ENCODE data around the gene MAN2A2. TPM values are rescaled to one million over a fixed set of nuclear protein-coding genes. Genes with fewer than 3 reads are reported as not detected.

MAN2A2 gene
- total and polyA plus RNA-seq, 9 of the 15 experiments (the other 6 are each of a cell fraction or from before 2014, with no cell fraction given), result 7.3 to 151 (median 43.4) TPM

DNA sequence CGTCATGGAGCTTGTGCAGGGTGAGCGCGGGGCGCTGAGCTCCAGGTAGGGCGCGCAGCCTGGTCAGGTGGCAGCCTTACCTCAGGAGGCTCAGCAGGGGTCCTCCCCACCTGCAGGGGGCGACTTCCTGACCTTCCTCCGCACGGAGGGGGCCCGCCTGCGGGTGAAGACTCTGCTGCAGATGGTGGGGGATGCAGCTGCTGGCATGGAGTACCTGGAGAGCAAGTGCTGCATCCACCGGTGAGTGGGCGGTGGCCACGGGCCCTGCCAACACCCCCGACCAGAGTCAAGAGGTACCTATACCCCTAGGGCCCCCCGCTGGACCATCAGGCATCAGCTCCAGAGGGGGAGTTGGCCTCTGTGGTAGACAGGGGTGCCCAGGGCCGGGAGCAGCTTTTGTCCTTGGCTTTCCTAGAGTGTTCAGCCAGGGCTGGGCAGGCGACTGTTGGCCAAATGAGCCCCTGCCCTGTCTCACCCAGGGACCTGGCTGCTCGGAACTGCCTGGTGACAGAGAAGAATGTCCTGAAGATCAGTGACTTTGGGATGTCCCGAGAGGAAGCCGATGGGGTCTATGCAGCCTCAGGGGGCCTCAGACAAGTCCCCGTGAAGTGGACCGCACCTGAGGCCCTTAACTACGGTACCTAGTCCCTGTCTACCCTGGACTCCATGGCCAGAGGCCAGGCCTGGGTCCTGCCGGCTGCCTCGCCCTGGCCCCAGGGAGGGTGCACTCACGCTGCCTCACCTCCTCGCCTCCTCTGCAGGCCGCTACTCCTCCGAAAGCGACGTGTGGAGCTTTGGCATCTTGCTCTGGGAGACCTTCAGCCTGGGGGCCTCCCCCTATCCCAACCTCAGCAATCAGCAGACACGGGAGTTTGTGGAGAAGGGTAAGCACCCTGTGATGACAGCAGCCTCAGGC is 9.7 kb upstream of the MAN2A2 start (continued):
- TF ChIP-seq ZBTB33 (CRISPR knock-in tag; IDR thresholded peaks at IDR 0.05), result peak; percentile 73

DNA sequence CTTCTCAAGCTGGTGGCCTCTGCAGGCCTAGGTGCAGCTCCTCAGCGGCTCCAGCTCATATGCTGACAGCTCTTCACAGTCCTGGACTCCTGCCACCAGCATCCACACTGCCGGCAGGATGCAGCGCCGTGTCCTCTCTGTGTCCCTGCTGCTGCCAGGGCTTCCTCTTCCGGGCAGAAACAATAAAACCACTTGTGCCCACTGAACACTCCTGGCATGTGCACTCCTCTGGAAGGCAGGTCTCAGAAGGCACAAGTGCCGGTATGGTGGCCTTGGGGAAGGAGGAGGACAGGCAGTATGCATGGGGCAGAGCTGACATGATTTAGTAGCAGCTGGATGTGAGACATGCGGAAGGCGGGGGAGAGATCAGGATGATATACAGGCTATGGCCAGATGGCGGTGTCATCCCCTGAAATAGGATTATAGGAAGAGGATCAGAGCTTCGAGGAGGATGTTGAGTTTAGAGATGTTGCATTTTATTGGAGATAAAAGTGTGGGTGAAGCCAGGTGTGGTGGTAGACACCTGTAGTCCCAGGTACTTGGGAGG is 7.5 kb upstream of the MAN2A2 start:
- DNase-seq (ENCODE audit: extremely low read depth in 1 of 4, low spot score in 3 of 4) (peak; percentile 48 to 84 (median 68)), FAIRE-seq (peak; percentile 98), ATAC-seq (peak; percentile 90)
- Histone ChIP-seq H3K36me3 (ENCODE audit: control insufficient read depth, insufficient read depth, low read length) (no peaks in the 10 kb centered on the region; the same call in 2 of the 3 replicates), H3K9ac (ENCODE audit: insufficient read depth in 1 of 2, low read depth in 2 of 2, low read length in 2 of 2) (peak overlapping the region in 1 of 2 experiments; percentile 49; a peak in 1 of 4 replicates), H3K27me3 (ENCODE audit: control insufficient read depth in 2 of 2, insufficient read depth in 2 of 2, low read length in 2 of 2) (no peaks in the 10 kb centered on the region), H4K20me1 (replicated peaks; ENCODE audit: control insufficient read depth, insufficient read depth, low read length) (no peaks in the 10 kb centered on the region), H3K4me3 (no peak overlapping the region), H2AFZ (ENCODE audit: low read depth, low read length) (peak overlapping the region; percentile 82), H3K4me1 (replicated peaks in 1 of 2; ENCODE audit: control insufficient read depth in 2 of 2, insufficient read depth in 2 of 2, low read length in 2 of 2) (peaks cover 25 to 55% of the 10 kb centered on the region in 2 experiments), H3K9me1 (ENCODE audit: control insufficient read depth, insufficient read depth, low read length) (no peaks in the 10 kb centered on the region), H3K4me2 (ENCODE audit: insufficient read depth, low read length) (peak overlapping the region; percentile 9; the same call in 1 of the 2 replicates), H3K9me3 (replicated peaks; ENCODE audit: control insufficient read depth, insufficient read depth, low read depth, low read length) (no peaks in the 10 kb centered on the region), H3K79me2 (ENCODE audit: control insufficient read depth, insufficient read depth, low read length) (no peaks in the 10 kb centered on the region; the same call in 2 of the 3 replicates), H3K27ac (ENCODE audit: extremely low read depth, low read depth, low read length) (peak overlapping the region; percentile 20; the same call in 1 of the 3 replicates)
- POLR2A ChIA-PET, result interaction anchor here (0.5 to 3.0 kb wide), 8 partner anchors 8 to 343 kb away, joined by 3 to 11 read pairs (median 3); partner anchors contain the start of gene RCCD1
- CTCF ChIA-PET (ENCODE audit: low intra/inter-chr PET ratio), result interaction anchor here (0.8 kb wide), 1 partner anchor 39 kb away, joined by 3 read pairs; the partner anchor contains the start of gene UNC45A
- no TSS peak for BruUV-seq (replicated peaks)
- 23% methylated on average over 10 of the region's 10 CpGs for WGBS (ENCODE audit: insufficient coverage, low coverage, missing lambda C conversion rate)
- in situ Hi-C loops (cut with MboI), result no loop called here
- intact Hi-C loops (cut with micrococcal nuclease), result no loop called here
- TF ChIP-seq ZNF212 (CRISPR knock-in tag; IDR thresholded peaks at IDR 0.05) (no peak), SRSF9 (IDR thresholded peaks at IDR 0.05; ENCODE audit: borderline replicate concordance, low read depth, low read length) (no peak), BRD9 (IDR thresholded peaks at IDR 0.05; ENCODE audit: low read depth, partially characterized antibody) (peak; percentile 72), HMBOX1 (IDR thresholded peaks at IDR 0.05) (no peak), MTF1 (CRISPR knock-in tag; IDR thresholded peaks at IDR 0.05; ENCODE audit: borderline replicate concordance) (no peak), MAX (CRISPR knock-in tag; IDR thresholded peaks at IDR 0.05) (peak; percentile 70), NBN (IDR thresholded peaks at IDR 0.05; ENCODE audit: low read depth) (0 out of 2 replicates have a peak, but pooled peaks have one; percentile 22), MTA2 (IDR thresholded peaks at IDR 0.05; ENCODE audit: low read depth) (no peak)
- TF ChIP-seq, protein P1, sequence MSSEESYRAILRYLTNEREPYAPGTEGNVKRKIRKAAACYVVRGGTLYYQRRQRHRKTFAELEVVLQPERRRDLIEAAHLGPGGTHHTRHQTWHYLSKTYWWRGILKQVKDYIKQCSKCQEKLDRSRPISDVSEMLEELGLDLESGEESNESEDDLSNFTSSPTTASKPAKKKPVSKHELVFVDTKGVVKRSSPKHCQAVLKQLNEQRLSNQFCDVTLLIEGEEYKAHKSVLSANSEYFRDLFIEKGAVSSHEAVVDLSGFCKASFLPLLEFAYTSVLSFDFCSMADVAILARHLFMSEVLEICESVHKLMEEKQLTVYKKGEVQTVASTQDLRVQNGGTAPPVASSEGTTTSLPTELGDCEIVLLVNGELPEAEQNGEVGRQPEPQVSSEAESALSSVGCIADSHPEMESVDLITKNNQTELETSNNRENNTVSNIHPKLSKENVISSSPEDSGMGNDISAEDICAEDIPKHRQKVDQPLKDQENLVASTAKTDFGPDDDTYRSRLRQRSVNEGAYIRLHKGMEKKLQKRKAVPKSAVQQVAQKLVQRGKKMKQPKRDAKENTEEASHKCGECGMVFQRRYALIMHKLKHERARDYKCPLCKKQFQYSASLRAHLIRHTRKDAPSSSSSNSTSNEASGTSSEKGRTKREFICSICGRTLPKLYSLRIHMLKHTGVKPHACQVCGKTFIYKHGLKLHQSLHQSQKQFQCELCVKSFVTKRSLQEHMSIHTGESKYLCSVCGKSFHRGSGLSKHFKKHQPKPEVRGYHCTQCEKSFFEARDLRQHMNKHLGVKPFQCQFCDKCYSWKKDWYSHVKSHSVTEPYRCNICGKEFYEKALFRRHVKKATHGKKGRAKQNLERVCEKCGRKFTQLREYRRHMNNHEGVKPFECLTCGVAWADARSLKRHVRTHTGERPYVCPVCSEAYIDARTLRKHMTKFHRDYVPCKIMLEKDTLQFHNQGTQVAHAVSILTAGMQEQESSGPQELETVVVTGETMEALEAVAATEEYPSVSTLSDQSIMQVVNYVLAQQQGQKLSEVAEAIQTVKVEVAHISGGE (CRISPR knock-in tag; IDR thresholded peaks at IDR 0.05), result no peak
